ENCODE results near the gene SLC24A3.
A peak's percentile ranks its signal among the peaks of the same experiment; 100 is the strongest.

Gene SLC24A3

DNA sequence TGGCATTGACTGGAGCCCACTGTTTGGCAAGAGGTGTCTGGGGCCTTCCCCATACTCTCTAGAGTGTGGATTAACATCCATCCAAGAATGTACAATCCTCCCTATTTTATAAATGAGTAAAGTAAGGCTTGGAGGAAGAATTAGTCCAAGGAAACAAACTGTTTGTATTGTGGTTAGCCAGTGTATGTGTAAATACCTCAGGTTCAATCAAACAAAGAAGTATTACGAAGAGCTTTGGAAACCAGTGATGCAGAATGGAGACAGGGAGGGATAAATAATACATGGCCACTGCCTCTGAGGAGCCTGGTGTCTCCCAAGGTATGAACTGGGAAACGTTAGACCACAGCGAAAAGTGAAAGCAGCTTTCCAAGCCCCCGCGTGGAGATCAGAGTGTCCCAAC, 319.0 kb downstream of the SLC24A3 start:
- no peak for DNase-seq (ENCODE audit: low read depth in 2 of 3, low spot score in 1 of 3)

- DNase-seq (ENCODE audit: low read depth in 2 of 3, low spot score in 1 of 3) = no peak
Observed at GRCh38 chr20:19538556-19538955, 326.1 kb downstream of the SLC24A3 start.

DNA sequence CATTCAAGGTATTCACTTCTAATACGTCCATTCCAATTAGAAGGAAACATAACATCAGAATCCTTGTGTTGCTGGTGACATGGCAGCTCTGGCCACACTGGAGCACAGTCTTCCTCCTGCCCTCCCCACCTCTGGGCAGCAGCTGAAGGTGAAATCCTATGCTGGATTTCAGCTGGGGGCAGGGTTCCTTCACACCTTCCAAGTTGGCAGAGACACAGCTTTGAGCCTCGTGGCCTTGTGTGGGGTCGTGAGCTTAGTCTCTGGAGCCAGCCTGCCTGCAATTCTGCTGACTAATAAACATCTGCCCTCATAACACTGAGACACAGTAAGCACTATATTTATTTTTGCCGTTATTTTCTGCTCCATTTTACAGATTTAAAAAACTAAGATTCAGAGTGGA, 326.7 kb downstream of the SLC24A3 start:
- DNase-seq (ENCODE audit: low read depth in 2 of 3, low spot score in 1 of 3) = no peak

DNA sequence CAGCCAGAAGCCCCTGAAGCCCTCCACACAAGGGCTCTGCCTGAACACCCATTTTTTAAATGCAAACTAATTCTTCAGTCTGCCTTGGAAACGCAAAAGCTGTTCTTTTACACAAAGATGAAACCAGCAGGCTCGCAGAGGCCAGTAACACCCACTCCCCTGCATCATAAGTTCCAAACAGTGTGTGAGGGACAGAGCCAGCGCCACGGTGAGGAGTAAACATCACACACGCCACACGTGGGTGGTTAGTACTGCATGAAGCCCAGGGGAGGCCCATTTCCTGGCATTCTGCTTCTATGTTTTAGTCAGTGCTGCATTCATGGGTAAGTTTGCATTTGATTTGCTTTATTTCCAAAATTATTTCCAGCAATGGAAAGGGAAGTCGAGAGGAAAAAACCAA, 327.9 kb downstream of the SLC24A3 start:
- DNase-seq (ENCODE audit: low read depth in 2 of 3, low spot score in 1 of 3) = peak; percentile 9 to 45 (median 14)

- no peak for DNase-seq (ENCODE audit: low read depth in 2 of 3, low spot score in 1 of 3)
Observed at GRCh38 chr20:19543101-19543500, 330.7 kb downstream of the SLC24A3 start.

- DNase-seq (ENCODE audit: low read depth in 2 of 3, low spot score in 1 of 3) = no peak
Observed at GRCh38 chr20:19544684-19545083, 332.2 kb downstream of the SLC24A3 start.

GRCh38 chr20:19546648-19547047, 334.2 kb downstream of the SLC24A3 start:
- no peak for DNase-seq (ENCODE audit: low read depth in 2 of 3, low spot score in 1 of 3)

DNA sequence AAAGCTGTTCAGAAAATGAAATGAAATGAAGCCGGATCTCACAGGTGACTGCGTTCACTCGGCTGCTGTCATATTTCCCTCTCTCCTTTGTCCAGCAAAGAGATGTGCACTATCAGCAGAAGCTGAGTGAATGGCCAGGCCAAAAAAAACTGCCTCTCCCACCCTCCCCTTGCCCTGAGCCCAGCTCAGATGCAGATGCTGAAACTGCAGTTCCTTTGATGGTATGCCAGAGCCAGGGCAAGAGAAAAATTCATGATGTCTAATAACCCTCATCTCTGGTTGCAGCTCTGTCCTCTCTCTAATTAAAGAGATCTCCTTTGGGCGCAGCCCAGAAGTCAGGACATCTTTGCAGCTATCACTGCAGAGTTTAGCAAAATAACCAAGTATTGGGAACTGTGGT, 335.1 kb downstream of the SLC24A3 start:
- no peak for DNase-seq (ENCODE audit: low read depth in 2 of 3, low spot score in 1 of 3)

- DNase-seq (ENCODE audit: low read depth in 2 of 3, low spot score in 1 of 3) = no peak
Observed at GRCh38 chr20:19549896-19550295, 337.5 kb downstream of the SLC24A3 start.

GRCh38 chr20:19552221-19553180, 340.1 kb downstream of the SLC24A3 start:
- DNase-seq (ENCODE audit: low read depth in 2 of 3, low spot score in 1 of 3) = no peak

DNA sequence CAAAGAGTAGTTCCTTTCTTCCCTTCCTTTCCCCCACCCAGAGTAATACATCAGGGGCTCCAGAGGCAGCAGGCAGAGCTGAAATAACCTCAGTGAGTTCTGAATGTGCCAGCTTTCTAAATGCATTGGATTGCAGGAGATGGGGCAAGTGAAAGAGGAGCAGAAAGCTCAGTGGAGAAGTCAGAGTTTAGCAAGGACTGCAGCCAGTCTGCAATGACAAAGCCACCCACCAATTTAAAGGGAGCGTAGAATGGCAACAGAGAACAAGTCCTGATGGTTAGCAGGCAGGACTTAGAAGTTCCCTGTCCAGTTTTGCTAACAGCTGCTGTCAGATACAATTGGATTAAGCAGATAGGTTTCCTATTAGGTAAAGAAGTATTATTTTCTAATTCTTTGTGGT, 342.2 kb downstream of the SLC24A3 start:
- no peak for DNase-seq (ENCODE audit: low read depth in 2 of 3, low spot score in 1 of 3)

- DNase-seq (ENCODE audit: low read depth in 2 of 3, low spot score in 1 of 3) = no peak
Observed at GRCh38 chr20:19555726-19556125, 343.3 kb downstream of the SLC24A3 start.

DNA sequence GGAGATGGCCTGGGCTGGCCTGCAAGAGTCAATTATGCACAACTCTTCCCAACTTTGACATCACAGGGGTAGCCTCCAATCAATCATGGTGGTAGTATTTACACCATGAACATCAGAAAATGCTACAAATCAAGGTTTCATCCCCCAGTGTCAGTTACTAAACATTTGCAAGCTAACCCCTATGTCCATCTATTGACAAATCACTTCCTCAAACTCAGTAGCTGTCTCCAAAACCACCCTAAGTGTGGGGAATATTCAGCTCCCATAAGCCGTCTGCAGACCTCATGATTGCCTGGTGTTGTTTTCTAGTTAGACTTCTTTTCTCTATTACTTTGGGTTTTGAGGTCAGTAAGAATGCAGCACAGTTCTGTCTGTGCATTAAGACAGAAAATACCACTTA, 344.8 kb downstream of the SLC24A3 start:
- no peak for DNase-seq (ENCODE audit: low read depth in 2 of 3, low spot score in 1 of 3)

DNA sequence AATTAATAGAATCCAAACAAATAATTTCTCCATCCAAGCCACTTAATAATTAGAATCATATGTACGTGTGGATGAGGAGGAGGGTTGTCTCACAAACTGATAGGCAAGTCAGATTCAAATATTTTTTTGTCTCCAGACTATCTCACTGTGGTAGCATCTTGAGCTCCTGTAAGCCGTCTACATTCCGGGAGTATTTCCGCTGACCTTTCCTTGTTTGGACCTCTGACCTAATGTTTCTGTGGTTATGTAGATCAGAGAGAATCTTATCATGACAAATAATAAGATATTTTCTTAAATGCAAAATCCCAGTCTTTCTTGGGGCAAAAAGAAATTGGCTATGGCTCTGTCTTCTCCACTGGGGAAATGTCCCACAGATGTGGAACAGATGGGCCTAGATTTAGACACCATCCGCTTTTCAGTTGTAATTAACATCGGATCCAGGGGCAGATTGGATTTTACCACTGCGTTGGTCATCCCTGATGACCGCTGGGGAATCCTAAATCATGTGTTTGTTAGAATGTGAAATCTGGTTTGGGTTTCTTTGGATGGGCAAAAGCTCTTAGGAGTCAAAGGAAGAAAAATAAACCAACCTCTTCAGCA, 348.5 kb downstream of the SLC24A3 start:
- no peak for DNase-seq (ENCODE audit: low read depth in 2 of 3, low spot score in 1 of 3)

- no peak for DNase-seq (ENCODE audit: low read depth in 2 of 3, low spot score in 1 of 3)
Observed at GRCh38 chr20:19562426-19562825, 350.0 kb downstream of the SLC24A3 start.

- DNase-seq (ENCODE audit: low read depth in 2 of 3, low spot score in 1 of 3) = no peak
Observed at GRCh38 chr20:19564261-19564660, 351.8 kb downstream of the SLC24A3 start.

DNA sequence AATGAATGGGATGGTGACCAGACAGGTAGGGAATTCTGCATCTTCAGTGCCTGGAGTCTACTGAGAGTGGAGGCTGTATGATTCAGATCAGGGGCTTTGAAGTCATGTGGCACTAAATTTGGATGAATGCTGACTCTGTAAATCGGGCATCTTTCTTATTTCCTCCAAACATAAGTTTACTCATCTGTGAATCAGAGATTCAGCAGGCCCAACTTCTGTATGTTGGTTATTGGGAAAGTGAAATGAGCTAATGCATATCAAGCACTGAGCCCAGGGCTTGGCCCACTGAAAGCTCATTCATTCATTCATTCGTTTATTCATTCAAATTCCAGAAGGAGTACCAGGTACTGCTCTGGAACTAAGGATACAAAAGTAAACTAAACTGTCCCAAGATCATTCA, 353.3 kb downstream of the SLC24A3 start:
- DNase-seq (ENCODE audit: low read depth in 2 of 3, low spot score in 1 of 3) = no peak

GRCh38 chr20:19566226-19566945, 353.9 kb downstream of the SLC24A3 start:
- no peak for DNase-seq (ENCODE audit: low read depth in 2 of 3, low spot score in 1 of 3)

DNA sequence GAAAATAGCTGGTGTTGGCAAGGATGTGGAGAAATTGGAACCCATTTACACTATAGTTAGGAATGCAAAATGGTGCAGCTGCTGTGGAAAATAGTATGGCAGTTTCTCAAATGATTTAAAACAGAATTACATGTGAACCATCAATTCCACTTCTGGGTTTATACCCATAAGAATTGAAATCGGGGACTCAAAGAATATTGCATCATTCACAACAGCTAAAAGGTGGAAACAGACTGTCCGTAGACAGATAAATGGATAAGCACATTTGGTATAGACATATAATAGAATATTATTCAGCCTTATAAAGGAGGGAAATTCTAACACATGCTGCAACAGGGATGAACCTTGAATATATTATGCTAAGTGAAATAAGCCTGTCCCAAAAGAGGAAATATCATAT, 355.7 kb downstream of the SLC24A3 start:
- DNase-seq (ENCODE audit: low read depth in 2 of 3, low spot score in 1 of 3) = no peak

DNA sequence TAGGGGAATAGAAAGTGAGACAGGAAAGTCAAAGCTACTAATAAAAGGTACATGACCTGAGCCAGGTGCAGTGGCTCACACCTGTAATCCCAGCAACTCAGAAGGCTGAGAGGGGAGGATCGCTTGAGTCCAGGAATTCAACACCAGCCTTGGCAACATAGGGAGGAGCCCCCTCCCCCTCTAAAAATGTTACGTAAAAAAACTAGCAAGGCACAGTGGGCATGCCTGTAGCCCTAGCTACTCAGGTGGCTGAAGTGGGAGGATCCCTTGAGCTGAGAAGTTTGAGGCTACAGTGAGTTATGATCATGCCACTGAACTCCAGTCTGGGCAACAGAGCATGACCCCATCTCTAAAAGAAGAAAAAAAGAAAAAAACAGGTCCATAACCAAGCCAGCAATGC, 359.6 kb downstream of the SLC24A3 start:
- no peak for DNase-seq (ENCODE audit: low read depth in 2 of 3, low spot score in 1 of 3)

DNA sequence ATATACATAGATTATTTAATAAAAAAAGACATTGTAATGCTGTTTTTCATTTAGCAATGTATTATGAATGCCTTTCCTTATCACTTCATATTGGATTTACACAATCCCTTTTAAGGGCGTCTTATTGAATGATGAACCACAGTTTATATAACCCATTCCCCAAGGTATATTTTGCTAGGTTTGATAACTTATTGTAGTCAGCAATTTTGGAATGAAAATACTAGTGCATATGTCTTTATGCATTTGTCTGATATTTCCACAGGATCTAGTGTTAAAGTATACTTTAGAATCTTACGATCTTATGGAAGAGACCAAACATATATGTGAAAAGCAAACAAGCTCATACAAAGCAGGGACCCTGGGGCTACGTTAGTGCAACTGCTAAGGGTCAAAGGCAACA, 365.2 kb downstream of the SLC24A3 start:
- no peak for DNase-seq (ENCODE audit: low read depth in 2 of 3, low spot score in 1 of 3)

DNA sequence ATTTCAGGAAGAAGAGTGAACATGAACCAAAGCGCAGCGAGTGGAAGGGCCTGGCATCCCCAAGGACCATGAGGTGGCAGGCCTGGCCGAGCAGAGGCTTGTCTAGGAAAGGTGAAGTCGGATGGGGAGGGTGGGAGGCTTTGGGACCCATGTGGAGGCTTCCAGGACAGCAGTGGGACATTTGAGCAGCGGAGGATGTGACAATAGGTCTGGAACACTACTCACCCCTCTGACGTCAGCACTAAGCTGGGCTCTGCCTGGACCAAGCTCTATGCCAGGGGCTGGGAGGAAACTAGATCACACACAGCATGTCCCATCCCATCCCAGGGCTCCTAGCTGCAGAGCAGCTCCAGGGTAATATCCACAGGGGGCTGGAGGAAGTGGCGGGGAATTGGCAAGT, 370.3 kb downstream of the SLC24A3 start:
- DNase-seq (ENCODE audit: low read depth in 2 of 3, low spot score in 1 of 3) = no peak

All from stimulated activated CD4-positive, alpha-beta T cell treated with anti-CD3 and anti-CD28 coated beads, Interleukin-12 subunit alpha, Interleukin-12 subunit beta, amount 100 ng/mL, for 48 hours (primary cell).